ENCODE data around the gene BMP6.

BMP6 gene

GRCh38 chr6:7823552-7823951 lies 97.7 kb downstream of the BMP6 start:
- no peak for TF ChIP-seq CTCF (IDR thresholded peaks at IDR 0.05; ENCODE audit: low read depth, low read length)
- DNase-seq (ENCODE audit: low read depth in 2 of 2) = no peak
- H3K4me3 ChIP-seq (replicated peaks in 1 of 2; ENCODE audit: low read depth in 2 of 2, low read length in 2 of 2) = no peak overlapping the region

GRCh38 chr6:7825986-7826385 lies 100.1 kb downstream of the BMP6 start:
- no peak for TF ChIP-seq CTCF (IDR thresholded peaks at IDR 0.05; ENCODE audit: low read depth, low read length)
- H3K4me3 ChIP-seq (replicated peaks in 1 of 2; ENCODE audit: low read depth in 2 of 2, low read length in 2 of 2) = no peak overlapping the region
- no peak for DNase-seq (ENCODE audit: low read depth in 2 of 2)

GRCh38 chr6:7827142-7827541 lies 101.2 kb downstream of the BMP6 start:
- TF ChIP-seq CTCF (IDR thresholded peaks at IDR 0.05; ENCODE audit: low read depth, low read length) = no peak
- H3K4me3 ChIP-seq (replicated peaks in 1 of 2; ENCODE audit: low read depth in 2 of 2, low read length in 2 of 2) = peak overlapping the region in 1 of 2 donors; percentile 18
- peak; percentile 66 to 69 for DNase-seq (ENCODE audit: low read depth in 2 of 2)

GRCh38 chr6:7828124-7828523 lies 102.2 kb downstream of the BMP6 start:
- DNase-seq (ENCODE audit: low read depth in 2 of 2) = no peak
- TF ChIP-seq CTCF (IDR thresholded peaks at IDR 0.05; ENCODE audit: low read depth, low read length) = no peak
- H3K4me3 ChIP-seq (replicated peaks in 1 of 2; ENCODE audit: low read depth in 2 of 2, low read length in 2 of 2) = no peak overlapping the region

GRCh38 chr6:7832904-7833750 lies 107.2 kb downstream of the BMP6 start:
- H3K4me3 ChIP-seq (replicated peaks in 1 of 2; ENCODE audit: low read depth in 2 of 2, low read length in 2 of 2) = no peak overlapping the region
- DNase-seq (ENCODE audit: low read depth in 2 of 2) = no peak
- no peak for TF ChIP-seq CTCF (IDR thresholded peaks at IDR 0.05; ENCODE audit: low read depth, low read length)

GRCh38 chr6:7833751-7834070 lies 107.8 kb downstream of the BMP6 start:
- no peak overlapping the region for H3K4me3 ChIP-seq (replicated peaks in 1 of 2; ENCODE audit: low read depth in 2 of 2, low read length in 2 of 2)
- TF ChIP-seq CTCF (IDR thresholded peaks at IDR 0.05; ENCODE audit: low read depth, low read length) = no peak
- peak in 1 of 2 donors; percentile 17 for DNase-seq (ENCODE audit: low read depth in 2 of 2)
